ENCODE results near the gene ACD.

Gene ACD

GRCh38 chr16:67636713-67637112, 23.3 kb downstream of the ACD start:
- Histone ChIP-seq H3K9me3 (ENCODE audit: insufficient read depth, low read length, severe bottlenecking) (no peaks in the 10 kb centered on the region), H3K4me2 (ENCODE audit: insufficient read depth, low read length) (no peak overlapping the region), H4K20me1 (ENCODE audit: insufficient read depth, low read length) (peaks cover 33% of the 10 kb centered on the region; the same call in 1 of the 2 replicates), H3K79me2 (ENCODE audit: insufficient read depth, low read length) (peaks cover 26% of the 10 kb centered on the region), H3K4me1 (ENCODE audit: insufficient read depth, low read length) (no peaks in the 10 kb centered on the region), H3K36me3 (ENCODE audit: insufficient read depth, low read length) (peaks cover 77% of the 10 kb centered on the region), H3K27me3 (ENCODE audit: insufficient read depth, low read length, poor library complexity) (no peaks in the 10 kb centered on the region), H3K27ac (ENCODE audit: low read length) (no peak overlapping the region), H3K4me3 (ENCODE audit: low read depth in 1 of 2, low read length in 2 of 2) (no peak overlapping the region), H2AFZ (ENCODE audit: low read depth, low read length) (no peak overlapping the region), H3K9ac (ENCODE audit: low read depth, low read length) (no peak overlapping the region)
- TF ChIP-seq EZH2 (IDR thresholded peaks at IDR 0.05; ENCODE audit: borderline replicate concordance, low read depth, low read length, severe bottlenecking): no peak
- no peak for ATAC-seq (ENCODE audit: insufficient read depth, low read depth)
- DNase-seq: no peak

DNA sequence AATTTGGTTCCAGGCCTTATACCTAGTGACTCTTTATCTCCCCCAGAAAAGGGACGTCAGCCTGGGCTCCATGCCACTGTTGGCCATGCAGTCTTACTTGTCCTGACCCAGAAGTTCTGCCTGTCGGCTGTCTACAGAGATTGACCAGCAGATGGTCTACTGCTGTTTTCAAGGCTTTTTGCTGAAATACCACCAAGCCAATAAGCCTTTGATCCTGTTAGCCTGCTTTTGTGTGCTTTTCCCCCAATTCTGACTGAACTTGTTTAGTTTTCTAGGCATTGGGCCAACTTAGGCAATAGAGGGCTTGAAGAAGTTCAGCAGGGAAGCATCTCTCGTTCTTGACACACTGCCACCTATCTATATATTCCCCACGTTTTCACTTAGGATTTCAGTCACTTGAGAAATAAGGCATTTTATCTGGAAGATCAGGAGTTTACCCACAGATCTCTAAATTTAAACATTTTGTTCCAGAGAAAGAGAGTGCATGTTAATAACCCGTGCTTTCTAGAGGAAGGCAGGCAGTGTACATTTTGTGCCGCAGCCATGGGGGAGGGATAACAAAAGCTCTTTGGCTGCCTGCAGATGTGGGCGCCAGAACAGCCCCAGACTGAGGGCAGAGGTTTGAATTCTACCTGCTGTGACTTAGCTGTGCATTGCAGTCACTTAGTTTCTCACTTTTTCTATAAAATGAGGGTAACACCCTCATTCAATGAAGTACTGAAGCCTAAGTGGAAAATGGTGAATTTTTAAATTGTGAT, 27.5 kb downstream of the ACD start:
- Histone ChIP-seq H3K79me2 (ENCODE audit: insufficient read depth, low read length) (peaks cover 52% of the 10 kb centered on the region), H4K20me1 (ENCODE audit: insufficient read depth, low read length) (peaks cover 33% of the 10 kb centered on the region; the same call in 1 of the 2 replicates), H3K4me3 (ENCODE audit: low read depth in 1 of 2, low read length in 2 of 2) (no peak overlapping the region), H3K9me3 (ENCODE audit: insufficient read depth, low read length, severe bottlenecking) (no peaks in the 10 kb centered on the region), H3K27me3 (ENCODE audit: insufficient read depth, low read length, poor library complexity) (no peaks in the 10 kb centered on the region), H3K9ac (ENCODE audit: low read depth, low read length) (no peak overlapping the region), H3K4me2 (ENCODE audit: insufficient read depth, low read length) (no peak overlapping the region), H3K4me1 (ENCODE audit: insufficient read depth, low read length) (no peaks in the 10 kb centered on the region), H3K36me3 (ENCODE audit: insufficient read depth, low read length) (peaks cover 94% of the 10 kb centered on the region), H3K27ac (ENCODE audit: low read length) (no peak overlapping the region), H2AFZ (ENCODE audit: low read depth, low read length) (no peak overlapping the region)
- ATAC-seq (ENCODE audit: insufficient read depth, low read depth) (no peak), DNase-seq (no peak)
- no peak for TF ChIP-seq EZH2 (IDR thresholded peaks at IDR 0.05; ENCODE audit: borderline replicate concordance, low read depth, low read length, severe bottlenecking)
- TF ChIP-seq, protein P1, sequence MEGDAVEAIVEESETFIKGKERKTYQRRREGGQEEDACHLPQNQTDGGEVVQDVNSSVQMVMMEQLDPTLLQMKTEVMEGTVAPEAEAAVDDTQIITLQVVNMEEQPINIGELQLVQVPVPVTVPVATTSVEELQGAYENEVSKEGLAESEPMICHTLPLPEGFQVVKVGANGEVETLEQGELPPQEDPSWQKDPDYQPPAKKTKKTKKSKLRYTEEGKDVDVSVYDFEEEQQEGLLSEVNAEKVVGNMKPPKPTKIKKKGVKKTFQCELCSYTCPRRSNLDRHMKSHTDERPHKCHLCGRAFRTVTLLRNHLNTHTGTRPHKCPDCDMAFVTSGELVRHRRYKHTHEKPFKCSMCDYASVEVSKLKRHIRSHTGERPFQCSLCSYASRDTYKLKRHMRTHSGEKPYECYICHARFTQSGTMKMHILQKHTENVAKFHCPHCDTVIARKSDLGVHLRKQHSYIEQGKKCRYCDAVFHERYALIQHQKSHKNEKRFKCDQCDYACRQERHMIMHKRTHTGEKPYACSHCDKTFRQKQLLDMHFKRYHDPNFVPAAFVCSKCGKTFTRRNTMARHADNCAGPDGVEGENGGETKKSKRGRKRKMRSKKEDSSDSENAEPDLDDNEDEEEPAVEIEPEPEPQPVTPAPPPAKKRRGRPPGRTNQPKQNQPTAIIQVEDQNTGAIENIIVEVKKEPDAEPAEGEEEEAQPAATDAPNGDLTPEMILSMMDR (IDR thresholded peaks at IDR 0.05; ENCODE audit: borderline replicate concordance, extremely low read depth, low read length, poor library complexity, severe bottlenecking): no peak

DNA sequence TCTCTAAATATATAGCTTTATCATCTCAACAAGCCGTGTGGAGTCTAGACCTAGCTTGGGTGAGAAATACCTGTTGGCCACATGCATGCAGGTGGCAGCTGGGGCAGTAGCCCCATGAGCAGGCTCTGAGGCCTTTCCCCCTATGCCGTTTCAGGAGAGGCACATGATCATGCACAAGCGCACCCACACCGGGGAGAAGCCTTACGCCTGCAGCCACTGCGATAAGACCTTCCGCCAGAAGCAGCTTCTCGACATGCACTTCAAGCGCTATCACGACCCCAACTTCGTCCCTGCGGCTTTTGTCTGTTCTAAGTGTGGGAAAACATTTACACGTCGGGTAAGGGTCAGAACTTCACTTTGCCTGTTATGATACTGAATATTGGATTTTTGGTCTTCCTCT, 31.8 kb downstream of the ACD start:
- H3K36me3 ChIP-seq (ENCODE audit: insufficient read depth, low read length): peaks cover 93% of the 10 kb centered on the region
- H3K4me3 ChIP-seq (ENCODE audit: low read depth in 1 of 2, low read length in 2 of 2): no peak overlapping the region
- no peak overlapping the region for H2AFZ ChIP-seq (ENCODE audit: low read depth, low read length)
- H3K27ac ChIP-seq (ENCODE audit: low read length): no peak overlapping the region
- no peaks in the 10 kb centered on the region for H3K27me3 ChIP-seq (ENCODE audit: insufficient read depth, low read length, poor library complexity)
- peaks cover 19% of the 10 kb centered on the region; the same call in 1 of the 2 replicates for H4K20me1 ChIP-seq (ENCODE audit: insufficient read depth, low read length)
- no peak for DNase-seq
- H3K9ac ChIP-seq (ENCODE audit: low read depth, low read length): no peak overlapping the region
- H3K4me2 ChIP-seq (ENCODE audit: insufficient read depth, low read length): no peak overlapping the region
- peaks cover 60% of the 10 kb centered on the region for H3K79me2 ChIP-seq (ENCODE audit: insufficient read depth, low read length)
- H3K4me1 ChIP-seq (ENCODE audit: insufficient read depth, low read length): no peaks in the 10 kb centered on the region
- ATAC-seq (ENCODE audit: insufficient read depth, low read depth): no peak
- no peak for TF ChIP-seq EZH2 (IDR thresholded peaks at IDR 0.05; ENCODE audit: borderline replicate concordance, low read depth, low read length, severe bottlenecking)
- TF ChIP-seq, protein P1 (IDR thresholded peaks at IDR 0.05; ENCODE audit: borderline replicate concordance, extremely low read depth, low read length, poor library complexity, severe bottlenecking): no peak
- no peaks in the 10 kb centered on the region for H3K9me3 ChIP-seq (ENCODE audit: insufficient read depth, low read length, severe bottlenecking)

- H3K9ac ChIP-seq (ENCODE audit: low read depth, low read length): no peak overlapping the region
- H3K27ac ChIP-seq (ENCODE audit: low read length): no peak overlapping the region
- no peaks in the 10 kb centered on the region for H3K27me3 ChIP-seq (ENCODE audit: insufficient read depth, low read length, poor library complexity)
- no peak overlapping the region for H2AFZ ChIP-seq (ENCODE audit: low read depth, low read length)
- DNase-seq (peak; percentile 29), ATAC-seq (ENCODE audit: insufficient read depth, low read depth) (peak; percentile 52; the same call in 1 of the 3 replicates)
- peaks cover 66% of the 10 kb centered on the region for H3K79me2 ChIP-seq (ENCODE audit: insufficient read depth, low read length)
- no peak overlapping the region for H3K4me3 ChIP-seq (ENCODE audit: low read depth in 1 of 2, low read length in 2 of 2)
- no peaks in the 10 kb centered on the region for H3K9me3 ChIP-seq (ENCODE audit: insufficient read depth, low read length, severe bottlenecking)
- no peak overlapping the region for H3K4me2 ChIP-seq (ENCODE audit: insufficient read depth, low read length)
- peaks cover 53% of the 10 kb centered on the region for H4K20me1 ChIP-seq (ENCODE audit: insufficient read depth, low read length)
- no peaks in the 10 kb centered on the region for H3K4me1 ChIP-seq (ENCODE audit: insufficient read depth, low read length)
- TF ChIP-seq, protein P1 (IDR thresholded peaks at IDR 0.05; ENCODE audit: borderline replicate concordance, extremely low read depth, low read length, poor library complexity, severe bottlenecking): peak; percentile 49
- TF ChIP-seq EZH2 (IDR thresholded peaks at IDR 0.05; ENCODE audit: borderline replicate concordance, low read depth, low read length, severe bottlenecking): no peak
- H3K36me3 ChIP-seq (ENCODE audit: insufficient read depth, low read length): peaks cover 96% of the 10 kb centered on the region
Observed at GRCh38 chr16:67613808-67614207, 46.3 kb downstream of the ACD start.
